Hepatocyte (in vitro differentiated cells): ENCODE results near the gene COX6B2.

Experiments
- EZH2phosphoT487 ChIP-seq: fragments of 200-600 bp; sonication (generic); IDR thresholded peaks from one replicate; pipeline ENCODE4 v1.6.1; 2018; ENCODE audit warnings: antibody characterized with exemption, mild to moderate bottlenecking, low read depth, moderate library complexity; ENCODE audit not compliant: unreplicated experiment, severe bottlenecking
- TF ChIP-seq, protein P1 (sequence below): fragments of 200-600 bp; sonication (generic); IDR thresholded peaks from 2 replicates; pipeline ENCODE4 v1.5.1; 2016; ENCODE audit warnings: antibody characterized with exemption, mild to moderate bottlenecking; ENCODE audit not compliant: poor library complexity

DNA sequence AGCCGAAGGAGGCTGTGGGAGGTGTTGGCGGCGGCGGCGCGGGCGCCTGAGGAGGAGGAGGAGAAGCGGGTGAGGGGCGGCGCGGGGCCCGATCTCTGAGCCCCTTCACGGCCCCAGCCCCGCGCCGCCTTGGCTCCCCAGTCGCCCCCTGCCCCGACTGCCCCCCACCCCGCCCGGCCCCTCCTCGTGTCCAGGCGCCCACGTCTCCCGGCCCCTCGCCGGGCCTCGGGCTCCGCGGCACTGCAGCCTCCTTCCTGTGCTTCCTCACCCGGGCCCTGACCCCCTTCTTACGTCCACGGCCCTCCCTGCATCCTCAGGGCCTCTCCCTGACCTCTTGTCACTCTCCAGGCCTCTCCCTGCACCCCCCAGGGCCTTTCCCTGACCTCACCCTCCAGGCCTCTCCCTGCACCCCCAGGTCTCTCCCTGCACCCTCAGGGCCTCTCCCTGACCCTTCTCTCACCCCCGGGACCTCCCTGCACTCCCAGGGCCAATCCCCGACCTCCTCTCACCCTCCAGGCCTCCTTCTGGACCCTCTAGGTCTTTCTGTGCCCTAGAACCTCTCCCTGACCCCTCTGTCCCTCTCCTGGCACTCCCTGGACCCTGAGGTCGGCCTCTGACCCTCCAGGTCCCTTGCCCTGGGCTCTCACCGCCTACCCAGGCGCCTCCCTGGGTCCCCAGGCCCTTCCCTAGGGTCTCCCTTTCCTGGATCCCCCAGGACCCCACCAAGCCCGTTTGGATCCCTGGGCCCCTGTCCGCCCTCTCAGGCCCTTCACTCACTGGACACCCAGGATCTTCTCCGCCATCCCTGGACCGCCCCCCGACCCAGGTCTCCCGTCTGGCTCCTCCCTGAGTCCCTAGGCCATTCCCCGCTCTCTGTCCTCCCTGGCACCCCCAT lies 14.4 kb downstream of the COX6B2 start:
- TF ChIP-seq, protein P1, sequence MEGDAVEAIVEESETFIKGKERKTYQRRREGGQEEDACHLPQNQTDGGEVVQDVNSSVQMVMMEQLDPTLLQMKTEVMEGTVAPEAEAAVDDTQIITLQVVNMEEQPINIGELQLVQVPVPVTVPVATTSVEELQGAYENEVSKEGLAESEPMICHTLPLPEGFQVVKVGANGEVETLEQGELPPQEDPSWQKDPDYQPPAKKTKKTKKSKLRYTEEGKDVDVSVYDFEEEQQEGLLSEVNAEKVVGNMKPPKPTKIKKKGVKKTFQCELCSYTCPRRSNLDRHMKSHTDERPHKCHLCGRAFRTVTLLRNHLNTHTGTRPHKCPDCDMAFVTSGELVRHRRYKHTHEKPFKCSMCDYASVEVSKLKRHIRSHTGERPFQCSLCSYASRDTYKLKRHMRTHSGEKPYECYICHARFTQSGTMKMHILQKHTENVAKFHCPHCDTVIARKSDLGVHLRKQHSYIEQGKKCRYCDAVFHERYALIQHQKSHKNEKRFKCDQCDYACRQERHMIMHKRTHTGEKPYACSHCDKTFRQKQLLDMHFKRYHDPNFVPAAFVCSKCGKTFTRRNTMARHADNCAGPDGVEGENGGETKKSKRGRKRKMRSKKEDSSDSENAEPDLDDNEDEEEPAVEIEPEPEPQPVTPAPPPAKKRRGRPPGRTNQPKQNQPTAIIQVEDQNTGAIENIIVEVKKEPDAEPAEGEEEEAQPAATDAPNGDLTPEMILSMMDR, result no peak
- no peak for TF ChIP-seq EZH2phosphoT487
